ENCODE data around the gene CCL11. TPM values are rescaled to one million over a fixed set of nuclear protein-coding genes. Genes with fewer than 3 reads are reported as not detected.
A peak's percentile ranks its signal among the peaks of the same experiment; 100 is the strongest.

Gene CCL11
- total and polyA plus RNA-seq, 2 experiments from 2014 or later = not detected

DNA sequence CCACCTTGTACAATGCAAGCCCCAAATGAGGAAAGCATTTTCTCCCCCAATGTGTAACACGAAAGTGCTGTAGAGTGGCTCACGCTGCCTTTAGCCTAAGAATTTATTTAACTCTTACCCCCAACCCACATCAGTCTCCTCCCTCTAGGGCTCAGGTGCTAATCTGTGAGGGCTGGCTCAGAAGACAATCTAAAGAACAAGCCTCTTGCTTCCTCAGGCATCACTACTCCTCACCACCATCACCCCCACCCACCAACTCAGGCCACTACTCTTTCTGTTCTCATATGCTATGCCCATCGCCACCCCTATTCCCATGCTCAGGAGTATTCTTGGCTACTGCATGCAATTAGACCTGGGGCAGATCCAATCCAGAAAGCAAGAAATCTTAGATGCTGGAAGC, 34.4 kb upstream of the CCL11 start:
- Histone ChIP-seq H3K79me2 (replicated peaks; ENCODE audit: insufficient read depth) (no peaks in the 10 kb centered on the region), H3K9me2 (ENCODE audit: insufficient read depth) (peaks cover 8% of the 10 kb centered on the region; the same call in 1 of the 2 replicates), H4K20me1 (replicated peaks; ENCODE audit: insufficient read depth) (no peaks in the 10 kb centered on the region), H2AFZ (0 out of 2 replicates have a peak overlapping the region, but pooled peaks have one; percentile 47), H3F3A (replicated peaks; ENCODE audit: low read depth) (peaks cover 5% of the 10 kb centered on the region), H3K4me3 (no peak overlapping the region), H3K27me3 (ENCODE audit: insufficient read depth) (peaks cover 9% of the 10 kb centered on the region; the same call in 1 of the 2 replicates), H3K4me1 (ENCODE audit: insufficient read depth) (peaks cover 31% of the 10 kb centered on the region), H3K36me3 (ENCODE audit: insufficient read depth) (no peaks in the 10 kb centered on the region), H3K27ac (ENCODE audit: low read depth) (no peak overlapping the region), H3K4me2 (no peak overlapping the region)
- Mint-ChIP-seq H3K4me1 (peaks cover 41% of the 10 kb centered on the region), H3K36me3 (ENCODE audit: low read depth) (no peaks in the 10 kb centered on the region), H3K27ac (no peak overlapping the region), H3K27me3 (ENCODE audit: insufficient read depth, low read depth, poor library complexity) (peaks cover 8% of the 10 kb centered on the region), H3K4me3 (no peak overlapping the region), H3K9me3 (no peaks in the 10 kb centered on the region)
- DNase-seq (ENCODE audit: low spot score) = no peak
- ATAC-seq = no peak
- TF ChIP-seq, protein P1, sequence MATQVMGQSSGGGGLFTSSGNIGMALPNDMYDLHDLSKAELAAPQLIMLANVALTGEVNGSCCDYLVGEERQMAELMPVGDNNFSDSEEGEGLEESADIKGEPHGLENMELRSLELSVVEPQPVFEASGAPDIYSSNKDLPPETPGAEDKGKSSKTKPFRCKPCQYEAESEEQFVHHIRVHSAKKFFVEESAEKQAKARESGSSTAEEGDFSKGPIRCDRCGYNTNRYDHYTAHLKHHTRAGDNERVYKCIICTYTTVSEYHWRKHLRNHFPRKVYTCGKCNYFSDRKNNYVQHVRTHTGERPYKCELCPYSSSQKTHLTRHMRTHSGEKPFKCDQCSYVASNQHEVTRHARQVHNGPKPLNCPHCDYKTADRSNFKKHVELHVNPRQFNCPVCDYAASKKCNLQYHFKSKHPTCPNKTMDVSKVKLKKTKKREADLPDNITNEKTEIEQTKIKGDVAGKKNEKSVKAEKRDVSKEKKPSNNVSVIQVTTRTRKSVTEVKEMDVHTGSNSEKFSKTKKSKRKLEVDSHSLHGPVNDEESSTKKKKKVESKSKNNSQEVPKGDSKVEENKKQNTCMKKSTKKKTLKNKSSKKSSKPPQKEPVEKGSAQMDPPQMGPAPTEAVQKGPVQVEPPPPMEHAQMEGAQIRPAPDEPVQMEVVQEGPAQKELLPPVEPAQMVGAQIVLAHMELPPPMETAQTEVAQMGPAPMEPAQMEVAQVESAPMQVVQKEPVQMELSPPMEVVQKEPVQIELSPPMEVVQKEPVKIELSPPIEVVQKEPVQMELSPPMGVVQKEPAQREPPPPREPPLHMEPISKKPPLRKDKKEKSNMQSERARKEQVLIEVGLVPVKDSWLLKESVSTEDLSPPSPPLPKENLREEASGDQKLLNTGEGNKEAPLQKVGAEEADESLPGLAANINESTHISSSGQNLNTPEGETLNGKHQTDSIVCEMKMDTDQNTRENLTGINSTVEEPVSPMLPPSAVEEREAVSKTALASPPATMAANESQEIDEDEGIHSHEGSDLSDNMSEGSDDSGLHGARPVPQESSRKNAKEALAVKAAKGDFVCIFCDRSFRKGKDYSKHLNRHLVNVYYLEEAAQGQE (IDR thresholded peaks at IDR 0.05; ENCODE audit: unreplicated experiment) = no peak
- TF ChIP-seq EZH2phosphoT487 (IDR thresholded peaks at IDR 0.05; ENCODE audit: unreplicated experiment) (no peak), POLR2AphosphoS5 (IDR thresholded peaks at IDR 0.05; ENCODE audit: low read depth) (no peak), JUNB (IDR thresholded peaks at IDR 0.05; ENCODE audit: unreplicated experiment) (no peak), ZNF114 (CRISPR knock-in tag; IDR thresholded peaks at IDR 0.05) (no peak)
- TF ChIP-seq, protein P2, sequence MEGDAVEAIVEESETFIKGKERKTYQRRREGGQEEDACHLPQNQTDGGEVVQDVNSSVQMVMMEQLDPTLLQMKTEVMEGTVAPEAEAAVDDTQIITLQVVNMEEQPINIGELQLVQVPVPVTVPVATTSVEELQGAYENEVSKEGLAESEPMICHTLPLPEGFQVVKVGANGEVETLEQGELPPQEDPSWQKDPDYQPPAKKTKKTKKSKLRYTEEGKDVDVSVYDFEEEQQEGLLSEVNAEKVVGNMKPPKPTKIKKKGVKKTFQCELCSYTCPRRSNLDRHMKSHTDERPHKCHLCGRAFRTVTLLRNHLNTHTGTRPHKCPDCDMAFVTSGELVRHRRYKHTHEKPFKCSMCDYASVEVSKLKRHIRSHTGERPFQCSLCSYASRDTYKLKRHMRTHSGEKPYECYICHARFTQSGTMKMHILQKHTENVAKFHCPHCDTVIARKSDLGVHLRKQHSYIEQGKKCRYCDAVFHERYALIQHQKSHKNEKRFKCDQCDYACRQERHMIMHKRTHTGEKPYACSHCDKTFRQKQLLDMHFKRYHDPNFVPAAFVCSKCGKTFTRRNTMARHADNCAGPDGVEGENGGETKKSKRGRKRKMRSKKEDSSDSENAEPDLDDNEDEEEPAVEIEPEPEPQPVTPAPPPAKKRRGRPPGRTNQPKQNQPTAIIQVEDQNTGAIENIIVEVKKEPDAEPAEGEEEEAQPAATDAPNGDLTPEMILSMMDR (conservative IDR thresholded peaks at IDR 0.05; ENCODE audit: low read depth in 2 of 2) = no peak

DNA sequence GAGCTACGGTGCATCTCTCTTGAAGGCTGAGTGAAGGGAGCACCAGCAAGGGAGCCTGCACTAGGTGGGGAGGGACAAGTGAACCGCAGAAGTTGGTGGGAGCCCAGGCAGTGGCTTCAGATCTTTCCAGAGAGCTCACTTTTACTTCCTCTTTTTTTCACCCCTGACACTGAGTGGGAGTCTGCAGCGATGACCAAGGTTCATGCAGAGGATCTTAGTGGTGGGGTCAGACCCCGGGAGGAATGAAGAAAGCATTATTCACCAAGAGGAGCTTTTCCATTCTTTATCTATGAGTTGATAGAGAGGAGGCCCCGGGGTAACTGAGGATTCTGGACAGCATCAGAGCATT, 33.5 kb upstream of the CCL11 start:
- ATAC-seq (no peak), DNase-seq (ENCODE audit: low spot score) (no peak)
- Mint-ChIP-seq H3K4me1 (peaks cover 41% of the 10 kb centered on the region), H3K27ac (no peak overlapping the region), H3K36me3 (ENCODE audit: low read depth) (no peaks in the 10 kb centered on the region; the same call in 2 of the 3 replicates), H3K4me3 (no peak overlapping the region), H3K9me3 (no peaks in the 10 kb centered on the region), H3K27me3 (ENCODE audit: insufficient read depth, low read depth, poor library complexity) (peaks cover 8% of the 10 kb centered on the region)
- no peaks in the 10 kb centered on the region for H3K79me2 ChIP-seq (replicated peaks; ENCODE audit: insufficient read depth)
- H3K4me2 ChIP-seq = no peak overlapping the region
- H3K36me3 ChIP-seq (ENCODE audit: insufficient read depth) = no peaks in the 10 kb centered on the region; the same call in 1 of the 2 replicates
- no peak overlapping the region for H3K4me3 ChIP-seq
- peaks cover 9% of the 10 kb centered on the region; the same call in 1 of the 2 replicates for H3K27me3 ChIP-seq (ENCODE audit: insufficient read depth)
- H4K20me1 ChIP-seq (replicated peaks; ENCODE audit: insufficient read depth) = no peaks in the 10 kb centered on the region
- H3K4me1 ChIP-seq (ENCODE audit: insufficient read depth) = peaks cover 35% of the 10 kb centered on the region
- no peak overlapping the region for H3K27ac ChIP-seq (ENCODE audit: low read depth)
- no peak overlapping the region for H2AFZ ChIP-seq
- H3K9me2 ChIP-seq (ENCODE audit: insufficient read depth) = peaks cover 8% of the 10 kb centered on the region; the same call in 1 of the 2 replicates
- H3F3A ChIP-seq (replicated peaks; ENCODE audit: low read depth) = peaks cover 5% of the 10 kb centered on the region
- TF ChIP-seq ZNF114 (CRISPR knock-in tag; IDR thresholded peaks at IDR 0.05) = no peak
- TF ChIP-seq, protein P2 (conservative IDR thresholded peaks at IDR 0.05; ENCODE audit: low read depth in 2 of 2) = no peak
- no peak for TF ChIP-seq EZH2 (IDR thresholded peaks at IDR 0.05; ENCODE audit: low read depth, unreplicated experiment)
- TF ChIP-seq, protein P1 (IDR thresholded peaks at IDR 0.05; ENCODE audit: unreplicated experiment) = no peak
- TF ChIP-seq EZH2phosphoT487 (IDR thresholded peaks at IDR 0.05; ENCODE audit: unreplicated experiment) = no peak
- TF ChIP-seq, protein P3, sequence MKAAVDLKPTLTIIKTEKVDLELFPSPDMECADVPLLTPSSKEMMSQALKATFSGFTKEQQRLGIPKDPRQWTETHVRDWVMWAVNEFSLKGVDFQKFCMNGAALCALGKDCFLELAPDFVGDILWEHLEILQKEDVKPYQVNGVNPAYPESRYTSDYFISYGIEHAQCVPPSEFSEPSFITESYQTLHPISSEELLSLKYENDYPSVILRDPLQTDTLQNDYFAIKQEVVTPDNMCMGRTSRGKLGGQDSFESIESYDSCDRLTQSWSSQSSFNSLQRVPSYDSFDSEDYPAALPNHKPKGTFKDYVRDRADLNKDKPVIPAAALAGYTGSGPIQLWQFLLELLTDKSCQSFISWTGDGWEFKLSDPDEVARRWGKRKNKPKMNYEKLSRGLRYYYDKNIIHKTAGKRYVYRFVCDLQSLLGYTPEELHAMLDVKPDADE (IDR thresholded peaks at IDR 0.05) = no peak
- no peak for TF ChIP-seq ZNF331 (CRISPR knock-in tag; IDR thresholded peaks at IDR 0.05; ENCODE audit: low read depth)
- no peak for TF ChIP-seq NANOG (IDR thresholded peaks at IDR 0.05; ENCODE audit: borderline replicate concordance)
- no peak for TF ChIP-seq CREB1 (CRISPR knock-in tag; IDR thresholded peaks at IDR 0.05; ENCODE audit: low read depth)
- no peak for TF ChIP-seq JUNB (IDR thresholded peaks at IDR 0.05; ENCODE audit: unreplicated experiment)
- TF ChIP-seq STAT1 (IDR thresholded peaks at IDR 0.05; ENCODE audit: unreplicated experiment) = no peak
